GM18526 (cell line): ENCODE data around the gene CFH.

Experiments
- POLR2A ChIP-seq: IDR thresholded peaks from 3 replicates; pipeline ENCODE4 v1.6.1; 2011; ENCODE audit not compliant: insufficient read length; ENCODE audit errors: extremely low read depth

Gene CFH

DNA sequence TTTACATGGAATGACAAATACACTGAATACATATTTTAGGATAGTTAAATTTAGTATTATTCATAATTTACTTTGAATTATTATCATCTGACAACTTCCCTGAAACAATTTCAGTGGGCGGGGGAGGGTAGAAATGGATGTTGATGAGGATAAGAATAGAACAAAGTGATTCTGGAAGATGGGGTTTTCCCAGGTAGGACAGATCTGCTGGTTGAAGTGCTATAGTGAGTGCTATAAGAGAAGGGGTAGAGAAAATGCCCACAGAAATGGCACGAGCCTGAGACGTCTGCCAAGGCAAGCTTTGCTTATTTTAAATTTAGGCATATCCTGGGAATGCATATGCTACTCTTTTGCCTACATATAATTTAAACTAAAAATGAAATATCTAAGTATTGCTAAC lies 3.2 kb downstream of the CFH start:
- TF ChIP-seq POLR2A = no peak

DNA sequence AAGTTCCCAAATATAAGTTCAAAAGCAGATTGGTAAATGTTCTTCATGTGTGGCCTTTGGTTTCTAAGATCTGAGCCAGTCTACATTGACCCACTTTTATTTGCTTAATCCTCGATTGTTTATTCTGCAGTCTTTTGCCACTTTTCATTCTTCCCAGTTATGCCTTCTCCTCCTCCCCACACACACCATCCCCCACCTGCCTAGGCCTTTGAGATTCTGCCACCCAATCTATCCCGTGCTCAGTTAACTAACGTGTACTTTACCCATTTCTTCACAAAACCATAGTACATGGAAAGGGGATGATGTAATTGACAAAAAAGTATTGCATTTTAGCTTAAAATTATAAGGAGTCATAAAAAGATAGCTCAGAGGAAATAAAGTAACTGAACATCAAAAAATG lies 3.7 kb downstream of the CFH start:
- TF ChIP-seq POLR2A = no peak

DNA sequence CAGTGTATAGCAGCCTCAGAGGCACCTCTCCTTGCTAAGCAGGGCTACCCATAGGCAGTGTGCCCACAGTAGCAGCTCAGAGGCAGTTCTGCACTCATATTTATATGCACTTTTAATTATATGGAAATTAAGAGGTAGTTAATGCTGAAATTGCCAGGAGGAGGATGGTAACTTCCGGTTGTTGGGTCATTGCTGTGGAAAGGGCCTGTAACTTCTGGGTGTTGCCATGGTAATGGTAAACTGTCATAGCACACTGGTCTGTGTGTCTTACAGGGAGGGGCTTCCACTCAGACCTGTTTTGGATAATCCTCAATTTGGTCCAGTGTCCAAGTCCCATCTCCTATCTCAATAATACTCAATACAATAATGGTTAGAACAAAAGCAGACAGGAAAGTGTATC lies 7.6 kb downstream of the CFH start:
- TF ChIP-seq POLR2A = no peak

DNA sequence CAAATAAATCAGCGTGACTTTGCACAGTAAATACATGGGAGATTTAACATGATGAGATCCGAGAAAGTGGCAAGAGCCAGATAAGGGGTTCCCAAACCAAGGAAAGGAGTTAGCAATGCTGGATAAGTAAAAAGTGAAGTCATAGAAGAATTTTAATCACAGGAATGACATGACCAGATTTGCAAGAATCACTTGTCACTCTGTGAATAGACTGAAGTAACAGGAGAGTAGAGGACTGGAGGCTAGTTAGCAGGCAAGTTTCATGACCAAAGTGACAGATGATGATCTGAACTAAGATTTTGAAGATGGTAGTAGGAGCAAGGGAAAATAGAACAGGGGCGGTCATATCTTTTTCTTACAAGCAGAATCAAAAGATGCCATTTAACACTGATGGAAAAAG lies 8.4 kb downstream of the CFH start:
- no peak for TF ChIP-seq POLR2A

DNA sequence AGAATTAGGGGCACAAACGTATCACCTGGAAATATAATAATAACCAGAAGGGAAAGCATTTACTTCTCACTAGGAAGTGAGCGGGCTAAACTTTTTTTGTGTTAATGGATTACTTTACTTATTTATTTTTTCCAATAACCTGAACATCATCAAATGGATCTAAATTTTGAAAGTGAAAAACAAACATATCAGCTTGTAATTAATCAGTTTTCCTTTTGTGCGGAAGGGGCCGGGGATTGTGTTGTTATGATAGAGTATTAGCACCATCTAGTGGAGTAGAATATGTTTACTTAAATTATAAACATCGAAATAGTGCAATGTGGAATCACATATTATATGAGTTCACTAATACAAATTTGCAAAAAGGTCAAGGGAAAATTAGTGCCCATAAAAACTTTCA lies 9.0 kb downstream of the CFH start:
- no peak for TF ChIP-seq POLR2A

DNA sequence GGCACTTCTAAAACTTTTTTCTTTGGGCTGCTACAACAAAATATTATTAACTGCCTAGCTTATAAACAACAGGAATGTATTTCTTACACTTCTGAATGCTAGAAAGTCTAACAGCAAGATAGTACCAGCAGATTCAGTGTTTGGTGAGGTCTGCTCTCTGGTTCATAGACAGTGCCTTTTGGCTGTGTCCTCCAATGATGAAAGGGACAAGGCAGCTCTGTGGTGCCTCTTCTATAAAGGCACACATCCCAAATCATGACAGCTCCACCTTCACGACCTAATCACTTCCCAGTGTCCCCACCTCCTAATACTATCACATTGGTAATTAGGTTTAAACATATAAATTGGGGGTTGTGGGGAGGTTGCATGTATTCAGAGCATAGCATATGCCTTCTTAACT lies 9.5 kb downstream of the CFH start:
- TF ChIP-seq POLR2A = no peak

DNA sequence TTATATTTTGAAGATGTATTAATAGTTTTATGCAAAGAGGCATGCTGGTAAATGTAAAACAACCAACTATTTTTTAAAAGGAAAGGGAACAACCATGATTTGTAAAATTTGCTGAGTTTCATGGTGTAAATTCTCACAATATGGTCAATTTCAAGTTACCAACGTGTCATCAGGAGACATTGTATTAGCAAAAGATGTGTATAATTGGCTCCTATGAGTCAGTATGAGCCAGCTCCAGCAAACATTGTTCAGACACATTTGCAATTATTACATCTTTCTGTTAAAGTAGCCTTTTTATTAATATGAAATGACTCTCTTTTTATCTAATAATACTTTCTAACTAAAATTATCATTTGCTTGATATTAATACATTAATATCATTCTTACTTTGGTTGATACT lies 15.3 kb downstream of the CFH start:
- no peak for TF ChIP-seq POLR2A

DNA sequence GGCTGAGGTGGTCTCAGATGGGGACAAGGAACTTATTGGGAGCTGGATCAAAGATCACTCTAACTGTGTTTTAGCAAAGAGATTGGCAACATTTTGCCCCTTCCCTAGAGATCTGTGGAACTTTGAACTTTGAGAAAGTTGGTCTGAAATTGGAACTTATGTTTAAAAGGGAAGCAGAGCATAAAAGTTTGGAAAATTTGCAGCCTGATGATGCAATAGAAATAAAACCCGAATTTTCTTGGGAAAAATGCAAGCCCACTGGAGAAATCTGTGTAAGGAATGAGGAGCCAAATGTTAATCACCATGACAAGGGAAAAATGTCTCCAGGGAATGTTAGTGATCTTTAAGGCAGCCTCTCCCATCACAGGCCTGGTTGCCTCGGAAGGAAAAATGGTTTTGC lies 17.2 kb downstream of the CFH start:
- TF ChIP-seq POLR2A = no peak

DNA sequence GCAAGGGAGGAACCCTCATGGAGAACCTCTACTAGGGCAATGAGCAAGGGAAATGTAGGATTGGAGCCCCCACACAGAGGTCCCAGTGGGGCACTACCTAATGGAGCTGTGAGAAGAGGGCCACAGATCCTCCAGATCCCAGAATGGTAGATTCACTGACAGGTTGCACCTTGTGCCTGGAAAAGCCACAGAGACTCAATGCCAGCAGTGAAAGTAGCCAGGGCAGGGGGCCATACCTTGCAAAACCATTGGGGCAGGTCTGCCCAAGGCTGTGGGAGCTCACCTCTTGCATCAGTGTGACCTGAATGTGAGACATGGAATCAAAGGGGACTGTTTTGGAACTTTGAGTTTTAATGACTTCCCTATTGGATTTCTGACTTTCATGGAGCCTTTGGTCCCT lies 17.9 kb downstream of the CFH start:
- TF ChIP-seq POLR2A = no peak

DNA sequence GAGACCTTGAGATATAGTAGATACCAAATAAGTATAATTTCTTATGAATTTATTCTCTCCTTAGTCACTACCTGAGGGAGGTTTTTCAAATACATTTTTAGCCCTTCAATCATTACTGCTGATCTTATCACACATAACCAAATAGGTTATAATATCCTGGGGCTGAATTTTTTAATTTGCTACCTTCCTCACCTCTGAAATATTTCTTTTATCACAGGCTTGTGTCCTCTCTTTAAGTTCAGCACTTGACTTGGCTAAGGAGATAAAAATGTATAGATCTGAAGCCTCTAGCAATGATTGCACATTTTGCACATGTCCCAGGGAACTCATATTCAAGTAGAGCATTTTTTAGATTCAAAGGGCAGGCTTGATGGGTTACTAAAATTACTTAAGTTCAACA lies 23.1 kb downstream of the CFH start:
- TF ChIP-seq POLR2A = no peak

DNA sequence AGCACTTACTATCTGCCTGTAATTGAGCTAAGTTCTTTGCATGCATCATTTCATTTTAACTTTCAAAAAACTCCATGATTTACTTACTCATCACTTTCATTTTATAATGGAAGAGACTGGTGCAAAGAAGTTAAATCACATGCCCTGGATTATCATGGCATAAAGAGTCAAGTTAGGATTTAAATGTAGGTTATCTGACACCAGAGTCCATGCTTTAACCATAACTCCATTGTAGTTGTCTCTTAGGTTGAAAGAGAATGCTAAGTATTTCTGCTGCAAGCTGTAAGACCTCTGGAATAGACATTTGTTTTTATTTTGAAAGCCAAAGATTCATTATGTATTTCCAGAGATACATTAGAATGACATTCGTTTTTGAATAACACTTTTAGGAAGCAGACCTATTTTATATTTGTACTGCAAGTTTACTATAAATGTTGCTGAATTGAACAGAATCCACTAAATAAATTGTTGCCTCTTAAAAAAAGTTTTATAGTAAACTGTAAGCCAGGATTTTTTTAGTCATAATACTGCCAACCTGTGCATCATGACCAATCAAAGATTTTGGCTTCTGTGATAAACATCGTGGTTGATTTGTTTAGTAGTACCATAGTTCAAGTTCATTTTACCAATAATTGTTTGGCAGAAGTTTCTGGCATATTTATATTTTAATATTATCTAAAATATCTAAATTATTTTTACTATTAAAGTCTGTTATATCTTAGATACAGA lies 26.1 kb downstream of the CFH start:
- no peak for TF ChIP-seq POLR2A

DNA sequence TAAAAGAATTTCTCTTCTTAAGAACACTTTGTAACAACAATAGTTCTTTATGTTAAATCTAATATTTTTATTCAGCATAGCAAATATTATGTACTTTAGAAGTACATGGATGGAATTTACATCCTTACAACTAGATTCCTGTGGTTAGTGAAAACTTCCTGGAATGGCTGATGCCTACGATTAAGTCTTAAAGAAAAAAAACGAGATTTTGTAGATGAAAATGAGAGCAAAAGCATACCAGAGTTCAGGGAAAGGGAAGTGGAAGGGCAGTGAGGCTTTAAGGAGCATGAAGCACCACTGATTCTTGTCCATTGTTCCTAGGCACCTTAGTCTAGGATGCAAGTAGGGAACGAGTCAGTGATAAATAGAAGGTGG lies 26.7 kb downstream of the CFH start:
- no peak for TF ChIP-seq POLR2A

DNA sequence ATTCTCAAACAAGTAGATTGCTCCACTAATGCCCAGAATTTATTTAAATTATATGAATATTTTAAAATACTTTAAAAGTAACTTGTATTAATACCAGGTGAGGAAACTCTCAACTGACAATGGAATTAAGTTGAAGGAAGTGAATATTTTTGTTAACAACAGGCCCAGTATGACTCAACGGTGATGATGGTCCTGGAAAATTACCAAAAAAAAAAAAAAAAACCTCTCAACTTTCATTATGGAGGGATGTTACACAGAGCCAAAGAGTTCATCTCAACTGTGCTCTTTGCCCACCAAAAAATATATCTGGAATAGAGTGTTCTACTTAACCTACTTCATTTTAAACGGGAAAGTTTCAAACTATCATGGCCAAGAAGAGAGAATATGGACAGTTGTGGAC lies 28.3 kb downstream of the CFH start:
- no peak for TF ChIP-seq POLR2A

DNA sequence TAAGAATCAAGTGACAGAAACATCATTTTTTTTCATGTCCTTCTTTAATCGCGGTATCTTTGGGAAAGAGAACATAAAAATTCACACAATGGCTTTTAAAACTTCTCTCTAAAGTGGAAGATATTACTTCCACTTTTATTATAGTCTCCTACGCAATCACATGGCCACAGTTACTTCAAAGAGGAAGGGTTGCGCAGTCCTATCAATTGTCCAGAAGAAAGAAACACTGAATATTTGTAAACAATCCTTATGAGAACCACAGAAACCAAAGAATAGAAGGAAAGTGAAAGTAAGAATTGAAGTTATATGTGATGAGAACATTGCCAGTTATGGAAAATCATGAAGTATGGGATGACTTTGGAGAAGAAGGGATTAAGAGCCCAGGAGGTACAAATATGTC lies 32.6 kb downstream of the CFH start:
- TF ChIP-seq POLR2A = no peak

DNA sequence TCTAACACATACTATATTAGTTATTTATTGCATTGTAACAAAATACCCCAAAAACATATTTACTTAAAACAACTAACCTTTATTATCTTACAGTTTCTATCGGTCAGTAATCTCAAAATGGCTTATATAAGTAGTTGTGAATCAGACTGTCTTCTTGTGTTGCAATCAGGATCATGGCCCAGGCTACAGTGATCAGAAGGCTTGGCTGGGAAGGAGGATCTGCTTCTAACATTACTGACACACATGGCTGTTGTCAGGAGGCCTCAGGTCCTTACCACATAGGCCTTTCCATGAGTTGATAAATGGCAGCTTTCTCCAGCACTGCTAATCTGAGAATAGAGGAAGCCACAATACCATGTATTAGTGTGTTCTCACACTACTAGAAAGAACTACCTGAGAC lies 33.7 kb downstream of the CFH start:
- no peak for TF ChIP-seq POLR2A

DNA sequence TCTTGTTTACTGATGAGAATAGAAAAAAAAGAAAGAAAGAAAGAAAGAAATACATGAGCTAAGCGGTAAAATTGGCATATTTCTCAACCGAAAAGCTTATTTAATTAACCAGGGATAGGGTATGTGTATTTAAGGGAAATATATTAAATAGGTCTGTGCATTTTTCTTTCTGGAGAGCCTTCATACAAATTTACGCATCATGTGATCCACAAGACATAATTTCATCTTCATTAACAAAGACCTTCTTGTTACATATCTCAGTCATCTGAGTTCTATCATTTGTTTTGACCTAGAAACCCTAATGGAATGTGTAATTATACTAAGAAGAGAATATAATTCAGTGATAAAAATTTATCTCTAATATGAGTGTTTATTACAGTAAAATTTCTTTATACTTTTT lies 37.2 kb downstream of the CFH start:
- TF ChIP-seq POLR2A = no peak

DNA sequence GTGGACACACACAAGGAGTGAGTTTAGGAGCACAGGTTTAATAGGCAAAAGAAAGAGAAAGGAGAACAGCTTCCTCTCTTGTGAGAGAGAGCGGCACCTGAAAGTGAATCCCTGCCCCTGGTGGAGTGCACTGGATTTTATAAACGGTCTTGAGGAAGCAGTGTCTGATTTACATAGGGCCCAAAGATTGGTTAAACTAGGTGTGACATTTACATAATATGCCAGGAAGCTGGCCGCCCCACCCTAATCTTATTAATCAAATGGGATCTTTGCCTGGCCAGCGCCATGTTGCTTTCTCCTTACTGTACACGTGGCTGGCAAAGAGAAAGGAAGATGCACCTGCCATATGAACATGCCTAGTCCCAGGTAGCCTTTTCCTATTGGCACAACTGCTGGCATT lies 38.7 kb downstream of the CFH start:
- no peak for TF ChIP-seq POLR2A

DNA sequence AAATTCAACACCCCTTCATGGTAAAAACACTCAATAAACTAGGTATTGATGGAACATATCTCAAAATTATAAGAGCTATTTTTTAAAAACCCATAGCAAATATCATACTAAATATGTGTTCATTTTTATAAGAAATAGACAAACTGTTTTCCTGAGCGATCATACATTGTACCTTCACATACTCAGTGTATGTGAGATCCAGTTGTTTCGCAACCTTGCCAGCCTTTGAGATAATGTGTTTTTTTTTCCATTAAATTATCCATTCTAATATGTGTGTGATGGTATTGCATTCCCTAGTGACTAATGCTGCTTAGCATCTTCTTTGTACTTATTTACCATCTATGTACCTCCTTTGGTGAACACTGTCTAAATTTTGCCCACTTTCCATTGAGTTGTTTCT lies 47.1 kb downstream of the CFH start:
- no peak for TF ChIP-seq POLR2A
